ENCODE data around the gene CD47.

- TF ChIP-seq CTCF (IDR thresholded peaks at IDR 0.05) (no peak), POLR2A (IDR thresholded peaks at IDR 0.05) (no peak)
These were observed 42.8 kb downstream of the CD47 start for GRCh38 chr3:108047987-108048386.
